HCT116 (cell line): ENCODE data around the gene SH3TC2.

Source experiments
- CEBPB ChIP-seq: IDR thresholded peaks from 2 replicates; pipeline ENCODE4 v1.6.1; 2012; ENCODE audit warnings: low read depth
- CTCF ChIP-seq, 3 experiments: fragments of 200-600 bp in 1 of 3; sonication (generic) in 1 of 3; IDR thresholded peaks in 2 of 3; conservative IDR thresholded peaks in 1 of 3; 2 replicates each; pipeline ENCODE4 v1.5.1; 2012 to 2017; ENCODE audit warnings: low read depth in 2 of 3, low read length in 2 of 3, antibody characterized with exemption in 1 of 3, borderline replicate concordance in 1 of 3, control low read depth in 1 of 3, mild to moderate bottlenecking in 1 of 3, mixed read lengths in 1 of 3, mixed run types in 1 of 3, moderate library complexity in 1 of 3; ENCODE audit not compliant: insufficient read depth in 1 of 3
- EGR1 ChIP-seq: IDR thresholded peaks from 2 replicates; pipeline ENCODE4 v1.6.1; 2012; ENCODE audit warnings: low read depth
- EZH2 ChIP-seq: fragments of 200-600 bp; sonication (generic); IDR thresholded peaks from 2 replicates; pipeline ENCODE4 v1.6.1; 2017; ENCODE audit warnings: antibody characterized with exemption, mixed run types
- EZH2phosphoT487 ChIP-seq: fragments of 200-600 bp; IDR thresholded peaks from 2 replicates; pipeline ENCODE4 v1.6.1; 2018; ENCODE audit warnings: antibody characterized with exemption, borderline replicate concordance
- FOSL1 ChIP-seq: IDR thresholded peaks from 2 replicates; pipeline ENCODE4 v1.6.1; 2012; ENCODE audit warnings: low read depth
- POLR2A ChIP-seq: IDR thresholded peaks from 2 replicates; pipeline ENCODE4 v1.7.0; 2011; ENCODE audit warnings: borderline replicate concordance; ENCODE audit not compliant: insufficient read depth, insufficient read length; ENCODE audit errors: extremely low read depth
- RAD21 ChIP-seq: IDR thresholded peaks from 2 replicates; pipeline ENCODE4 v1.6.1; 2012; ENCODE audit warnings: low read depth, mild to moderate bottlenecking
- REST ChIP-seq: IDR thresholded peaks from 2 replicates; pipeline ENCODE4 v1.6.1; 2012; ENCODE audit warnings: low read depth
- ZBTB33 ChIP-seq: IDR thresholded peaks from 2 replicates; pipeline ENCODE4 v1.6.1; 2011; ENCODE audit warnings: mild to moderate bottlenecking, low read length, moderate library complexity; ENCODE audit not compliant: insufficient replicate concordance; ENCODE audit errors: extremely low read depth
- TF ChIP-seq, protein P1 (sequence below): IDR thresholded peaks from 2 replicates; pipeline ENCODE4 v1.6.1; 2012

- TF ChIP-seq EZH2 (no peak), POLR2A (no peak), FOSL1 (no peak), EZH2phosphoT487 (no peak), CTCF (IDR thresholded peaks at IDR 0.05 in 2 of 3, conservative IDR thresholded peaks at IDR 0.05 in 1 of 3; ENCODE audit: borderline replicate concordance in 1 of 3, insufficient read depth in 1 of 3, low read depth in 2 of 3, low read length in 2 of 3) (peak in 2 of 3 experiments; percentile 4 to 33; a peak in 1 of 6 replicates), REST (no peak), RAD21 (no peak), ZBTB33 (no peak), CEBPB (no peak), EGR1 (no peak)
- TF ChIP-seq, protein P1, sequence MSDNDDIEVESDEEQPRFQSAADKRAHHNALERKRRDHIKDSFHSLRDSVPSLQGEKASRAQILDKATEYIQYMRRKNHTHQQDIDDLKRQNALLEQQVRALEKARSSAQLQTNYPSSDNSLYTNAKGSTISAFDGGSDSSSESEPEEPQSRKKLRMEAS: no peak
Observed at GRCh38 chr5:149012350-149012749, 50.5 kb downstream of the SH3TC2 start.
